ENCODE measurements around the gene SHANK1.
A peak's percentile ranks its signal among the peaks of the same experiment; 100 is the strongest.

Gene SHANK1

GRCh38 chr19:50658441-50659317 is 60.9 kb downstream of the SHANK1 start:
- peak; percentile 83 for DNase-seq

- peak; percentile 100 for DNase-seq
Measured at GRCh38 chr19:50657712-50658440, 61.7 kb downstream of the SHANK1 start.

GRCh38 chr19:50657222-50657669 is 62.4 kb downstream of the SHANK1 start:
- no peak for DNase-seq

GRCh38 chr19:50654882-50655281 is 64.7 kb downstream of the SHANK1 start:
- no peak for DNase-seq

GRCh38 chr19:50652722-50653121 is 66.9 kb downstream of the SHANK1 start:
- no peak for DNase-seq

- no peak for DNase-seq
Measured at GRCh38 chr19:50651174-50651573, 68.4 kb downstream of the SHANK1 start.

GRCh38 chr19:50649433-50650391 is 69.9 kb downstream of the SHANK1 start, which contains the start of gene C19orf81:
Gene C19orf81, plus strand, starts transcription at chr19:50649445. Its CDS starts 0 bp downstream, at chr19:50649445.
- DNase-seq = no peak

GRCh38 chr19:50648659-50649058 is 70.9 kb downstream of the SHANK1 start:
- DNase-seq = no peak

GRCh38 chr19:50647879-50648615 is 71.6 kb downstream of the SHANK1 start:
- DNase-seq = no peak

- DNase-seq = no peak
Measured at GRCh38 chr19:50646074-50646807, 73.4 kb downstream of the SHANK1 start.

- DNase-seq = no peak
Measured at GRCh38 chr19:50645107-50645506, 74.5 kb downstream of the SHANK1 start.

- DNase-seq = no peak
Measured at GRCh38 chr19:50644315-50644915, 75.2 kb downstream of the SHANK1 start.

GRCh38 chr19:50640368-50640767 is 79.2 kb downstream of the SHANK1 start:
- DNase-seq = no peak

GRCh38 chr19:50639121-50640112 is 80.2 kb downstream of the SHANK1 start, which contains the start of gene SYT3:
Gene SYT3, minus strand, starts transcription at chr19:50639881. Its CDS starts 2,470 bp downstream, at chr19:50637411.
- peak; percentile 65 for DNase-seq

- DNase-seq = no peak
Measured at GRCh38 chr19:50638600-50638999, 81.0 kb downstream of the SHANK1 start.

- no peak for DNase-seq
Measured at GRCh38 chr19:50636317-50637085, 83.1 kb downstream of the SHANK1 start.

- DNase-seq = no peak
Measured at GRCh38 chr19:50633973-50634372, 85.6 kb downstream of the SHANK1 start.

- no peak for DNase-seq
Measured at GRCh38 chr19:50633359-50633758, 86.2 kb downstream of the SHANK1 start.
